B cell (primary cell): ENCODE data around the gene TRMT1L.

Experiments
- EZH2 ChIP-seq: IDR thresholded peaks from 2 replicates; pipeline ENCODE4 v1.6.1; 2012; ENCODE audit warnings: borderline replicate concordance, low read depth, mild to moderate bottlenecking, moderate library complexity, low read length; ENCODE audit not compliant: insufficient read depth, poor library complexity, severe bottlenecking
- TF ChIP-seq, protein P1 (sequence below): fragments of 200-600 bp; IDR thresholded peaks from one replicate; pipeline ENCODE4 v1.8.0; 2022; ENCODE audit warnings: antibody characterized with exemption, mild to moderate bottlenecking

- TF ChIP-seq, protein P1, sequence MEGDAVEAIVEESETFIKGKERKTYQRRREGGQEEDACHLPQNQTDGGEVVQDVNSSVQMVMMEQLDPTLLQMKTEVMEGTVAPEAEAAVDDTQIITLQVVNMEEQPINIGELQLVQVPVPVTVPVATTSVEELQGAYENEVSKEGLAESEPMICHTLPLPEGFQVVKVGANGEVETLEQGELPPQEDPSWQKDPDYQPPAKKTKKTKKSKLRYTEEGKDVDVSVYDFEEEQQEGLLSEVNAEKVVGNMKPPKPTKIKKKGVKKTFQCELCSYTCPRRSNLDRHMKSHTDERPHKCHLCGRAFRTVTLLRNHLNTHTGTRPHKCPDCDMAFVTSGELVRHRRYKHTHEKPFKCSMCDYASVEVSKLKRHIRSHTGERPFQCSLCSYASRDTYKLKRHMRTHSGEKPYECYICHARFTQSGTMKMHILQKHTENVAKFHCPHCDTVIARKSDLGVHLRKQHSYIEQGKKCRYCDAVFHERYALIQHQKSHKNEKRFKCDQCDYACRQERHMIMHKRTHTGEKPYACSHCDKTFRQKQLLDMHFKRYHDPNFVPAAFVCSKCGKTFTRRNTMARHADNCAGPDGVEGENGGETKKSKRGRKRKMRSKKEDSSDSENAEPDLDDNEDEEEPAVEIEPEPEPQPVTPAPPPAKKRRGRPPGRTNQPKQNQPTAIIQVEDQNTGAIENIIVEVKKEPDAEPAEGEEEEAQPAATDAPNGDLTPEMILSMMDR = no peak
- TF ChIP-seq EZH2 = no peak
Measured at GRCh38 chr1:185159966-185160365, 3.2 kb upstream of the TRMT1L start.
